Endothelial cell of umbilical vein (primary cell): Measurements from ENCODE around the gene MMS22L. TPM values are rescaled to one million over a fixed set of nuclear protein-coding genes. Genes with fewer than 3 reads are reported as not detected.

Experiments
- BruUV-seq: library from RNA; stranded (reverse); fragments of 400-500 nt; replicated peaks from 2 replicates; lab custom pipeline; 2021; lab: Mats Ljungman, UMichigan
- CTCF ChIA-PET: fragments of 300-600, 350-600 bp; sonication (Branson Sonifier 250); formaldehyde crosslinking; loops from one replicate; lab custom pipeline; 2021; ENCODE audit warnings: antibody characterized with exemption, inconsistent platforms; lab: Charles Lee
- POLR2A ChIA-PET: fragments of 300-600, 350-600 bp; sonication (Branson Sonifier 250); formaldehyde crosslinking; loops from one replicate; lab custom pipeline; 2021; ENCODE audit warnings: antibody characterized with exemption, inconsistent platforms; lab: Charles Lee
- DNase-seq: peaks from one replicate; pipeline ENCODE4 v3.0.0-alpha.2; 2011; ENCODE audit warnings: low read depth, low spot score
- FAIRE-seq: peaks from 2 replicates; lab custom pipeline; 2011; peaks lifted over from hg19 to GRCh38; lab: Jason Lieb, UNC
- H2AFZ ChIP-seq: 2 replicates; pipeline ENCODE4 v1.6.0; 2012; ENCODE audit warnings: low read depth, low read length, control low read depth, inconsistent platforms
- H3K27ac ChIP-seq: 2 replicates; pipeline ENCODE4 v1.5.1; 2011; ENCODE audit warnings: low read depth, mild to moderate bottlenecking, control low read depth, low read length, moderate library complexity; ENCODE audit not compliant: insufficient read depth
- H3K27me3 ChIP-seq, 2 experiments: 2 replicates each; pipeline versions ENCODE4 v1.6.0 to v1.6.1; 2011; ENCODE audit warnings: low read length in 2 of 2, mixed read lengths in 1 of 2; ENCODE audit not compliant: control insufficient read depth in 2 of 2, insufficient read depth in 2 of 2
- H3K36me3 ChIP-seq, 2 experiments: 2 replicates in 1 of 2; 3 replicates in 1 of 2; pipeline ENCODE4 v1.5.1; 2011; ENCODE audit warnings: low read length in 2 of 2, mild to moderate bottlenecking in 1 of 2, moderate library complexity in 1 of 2; ENCODE audit not compliant: control insufficient read depth in 2 of 2, insufficient read depth in 2 of 2; ENCODE audit errors: extremely low read depth in 1 of 2
- H3K4me1 ChIP-seq: 3 replicates; pipeline ENCODE4 v1.5.1; 2011; ENCODE audit warnings: mild to moderate bottlenecking, low read length; ENCODE audit not compliant: control insufficient read depth, insufficient read depth; ENCODE audit errors: extremely low read depth
- H3K4me2 ChIP-seq: 2 replicates; pipeline ENCODE4 v1.6.1; 2011; ENCODE audit warnings: low read length, control low read depth, mixed read lengths; ENCODE audit not compliant: insufficient read depth
- H3K4me3 ChIP-seq, 3 experiments: fragments of 200-600 bp in 1 of 3; sonication (generic), shearing (Covaris generic) in 1 of 3; replicated peaks in 1 of 3; 2 replicates each; pipeline ENCODE4 v1.5.1; 2011 to 2016; ENCODE audit warnings: control low read depth in 3 of 3, low read length in 3 of 3, mild to moderate bottlenecking in 2 of 3, inconsistent platforms in 1 of 3, low read depth in 1 of 3, moderate library complexity in 1 of 3; ENCODE audit not compliant: insufficient read depth in 1 of 3
- H3K79me2 ChIP-seq: 2 replicates; pipeline ENCODE4 v1.6.0; 2012; ENCODE audit warnings: low read length, inconsistent platforms; ENCODE audit not compliant: control insufficient read depth, insufficient read depth
- H3K9ac ChIP-seq: replicated peaks from 2 replicates; pipeline ENCODE3; 2011; ENCODE audit warnings: low read length, control low read depth; ENCODE audit not compliant: insufficient read depth; ENCODE audit errors: extremely low read depth
- H3K9me1 ChIP-seq: replicated peaks from 3 replicates; pipeline ENCODE4 v1.6.0; 2011; ENCODE audit warnings: mild to moderate bottlenecking, low read length; ENCODE audit not compliant: control insufficient read depth, insufficient read depth; ENCODE audit errors: extremely low read depth
- H3K9me3 ChIP-seq: replicated peaks from 2 replicates; pipeline ENCODE4 v1.5.1; 2012; ENCODE audit warnings: low read length, inconsistent platforms; ENCODE audit not compliant: control insufficient read depth, insufficient read depth
- H4K20me1 ChIP-seq: replicated peaks from 2 replicates; pipeline ENCODE3; 2011; ENCODE audit warnings: mild to moderate bottlenecking, low read length; ENCODE audit not compliant: control insufficient read depth, insufficient read depth; ENCODE audit errors: extremely low read depth
- EZH2 ChIP-seq: IDR thresholded peaks from 2 replicates; pipeline ENCODE4 v1.6.1; 2012; ENCODE audit warnings: borderline replicate concordance, low read depth, mild to moderate bottlenecking, moderate library complexity, low read length, inconsistent platforms; ENCODE audit not compliant: severe bottlenecking
- JUN ChIP-seq: IDR thresholded peaks from 2 replicates; pipeline ENCODE4 v1.6.1; 2011; ENCODE audit warnings: borderline replicate concordance, low read depth; ENCODE audit not compliant: insufficient read length, insufficient read depth
- MAX ChIP-seq: IDR thresholded peaks from 2 replicates; pipeline ENCODE4 v1.6.1; 2011; ENCODE audit not compliant: insufficient read depth, insufficient read length
- MYC ChIP-seq: IDR thresholded peaks from one replicate; pipeline ENCODE4 v1.6.1; 2011; ENCODE audit warnings: mild to moderate bottlenecking, low read depth, low read length
- dilution Hi-C: fragments of 300-500 bp; cut with MboI; formaldehyde crosslinking; loops from one replicate; pipeline ENCODE4 v1.15.0; 2019; ENCODE audit warnings: low sequenced_read_pairs; ENCODE audit not compliant: extremely low pct_ligation_motif_present
- intact Hi-C: fragments of 100-400 bp; cut with micrococcal nuclease; formaldehyde crosslinking; loops from one replicate; pipeline ENCODE4 v1.10.0; 2022
- polyA plus RNA-seq, 4 experiments: library from polyadenylated mRNA; depleted of rRNA in 3 of 4; stranded (reverse) in 3 of 4; unstranded in 1 of 4; fragments of >200 nt; gene quantifications; 2 replicates each; pipeline versions ENCODE4 v1.2.1 to v1.2.3, GENCODE V29; 2011 to 2012; ENCODE audit warnings: missing spikeins in 1 of 4
- total RNA-seq: library from RNA; stranded (reverse); gene quantifications from 2 replicates; pipeline ENCODE4 v1.2.3, GENCODE V29; 2021

The MMS22L gene
- total and polyA plus RNA-seq, 2 donors (not counting 3 experiments of a cell fraction or from before 2014, with no cell fraction given), result 5.5 to 19.3 TPM

- FAIRE-seq, result no peak
- Histone ChIP-seq H3K9me3 (no peaks in the 10 kb centered on the region), H3K27ac (no peak overlapping the region), H2AFZ (no peak overlapping the region), H3K27me3 (no peaks in the 10 kb centered on the region), H3K9ac (no peak overlapping the region), H3K4me3 (no peak overlapping the region), H3K4me1 (no peaks in the 10 kb centered on the region), H3K79me2 (peaks cover 2% of the 10 kb centered on the region), H3K9me1 (no peaks in the 10 kb centered on the region), H3K4me2 (no peak overlapping the region), H4K20me1 (no peaks in the 10 kb centered on the region), H3K36me3 (peaks cover 2 to 3% of the 10 kb centered on the region in 2 experiments)
- no peak for DNase-seq
- dilution Hi-C loops, result no loop called here
- ChIA-PET CTCF (interaction anchor here (1.0 kb wide), 1 partner anchor 61 kb away, joined by 3 read pairs; no protein-coding TSS in a partner anchor), POLR2A (no interaction called here)
- intact Hi-C loops, result no loop called here
- no TSS peak for BruUV-seq
- TF ChIP-seq MAX (no peak), MYC (no peak), EZH2 (no peak), JUN (no peak)
These were observed 7.2 kb downstream of the MMS22L start for GRCh38 chr6:97275804-97276203.

- FAIRE-seq (no peak), DNase-seq (no peak)
- BruUV-seq, result no TSS peak
- no peaks in the 10 kb centered on the region for H3K9me1 ChIP-seq
- no peaks in the 10 kb centered on the region for H3K9me3 ChIP-seq
- ChIA-PET CTCF (interaction anchor here (1.2 kb wide), 1 partner anchor 14 kb away, joined by 3 read pairs; no protein-coding TSS in a partner anchor), POLR2A (no interaction called here)
- TF ChIP-seq MYC, result no peak
- dilution Hi-C loops (no loop called here), intact Hi-C loops (no loop called here)
- peaks cover 3% of the 10 kb centered on the region for H3K79me2 ChIP-seq
- no peak overlapping the region for H3K4me3 ChIP-seq
- no peaks in the 10 kb centered on the region for H3K27me3 ChIP-seq
- no peak overlapping the region for H3K4me2 ChIP-seq
- H3K27ac ChIP-seq, result no peak overlapping the region
- no peaks in the 10 kb centered on the region for H4K20me1 ChIP-seq
- no peak overlapping the region for H2AFZ ChIP-seq
- no peaks in the 10 kb centered on the region for H3K4me1 ChIP-seq
- no peak overlapping the region for H3K9ac ChIP-seq
- peaks cover 0 to 10% of the 10 kb centered on the region in 2 experiments for H3K36me3 ChIP-seq
These were observed 13.2 kb downstream of the MMS22L start for GRCh38 chr6:97269821-97270220.
